ENCODE results near the gene CHCT1.
"Not testable (repeated sequence)": the region's sequence is repeated elsewhere in the genome, so short reads cannot be mapped to it uniquely, and the experiment has no call there.

The CHCT1 gene

DNA sequence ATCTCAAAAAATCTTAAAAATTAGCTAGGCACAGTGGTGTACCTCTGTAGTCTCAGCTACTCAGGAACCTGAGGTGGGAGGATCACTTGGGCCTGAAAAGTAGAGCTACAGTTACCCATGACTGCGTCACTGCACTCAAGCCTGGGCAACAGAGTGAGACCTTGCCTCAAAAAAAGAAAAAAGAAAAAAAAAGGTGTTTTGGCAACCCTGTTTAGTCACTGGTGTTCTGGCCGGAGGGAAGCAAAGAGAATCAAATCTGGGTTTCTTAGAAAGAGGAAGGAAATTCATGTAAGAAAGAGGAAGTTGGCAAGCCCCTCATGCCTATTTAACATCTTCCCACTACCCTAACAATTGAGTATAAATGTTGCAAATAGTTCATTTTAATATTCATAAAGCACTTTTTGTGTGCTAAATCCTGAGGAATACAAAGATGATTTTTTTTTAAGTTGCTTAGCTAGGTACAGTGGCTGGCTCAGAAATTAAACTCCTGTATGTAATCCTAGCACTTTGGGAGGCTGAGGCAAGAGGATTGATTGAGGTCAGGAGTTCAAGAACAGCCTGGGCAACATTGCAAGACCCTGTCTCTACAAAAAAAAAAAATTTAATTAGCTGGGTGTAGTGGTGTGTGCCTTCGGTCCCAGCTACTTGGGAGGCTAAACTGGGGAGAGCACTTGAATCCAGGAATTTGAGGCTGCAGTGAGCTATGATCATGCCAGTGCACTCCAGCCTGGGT lies 23.9 kb upstream of the CHCT1 start:
- DNase-seq (ENCODE audit: low read depth): no peak

DNA sequence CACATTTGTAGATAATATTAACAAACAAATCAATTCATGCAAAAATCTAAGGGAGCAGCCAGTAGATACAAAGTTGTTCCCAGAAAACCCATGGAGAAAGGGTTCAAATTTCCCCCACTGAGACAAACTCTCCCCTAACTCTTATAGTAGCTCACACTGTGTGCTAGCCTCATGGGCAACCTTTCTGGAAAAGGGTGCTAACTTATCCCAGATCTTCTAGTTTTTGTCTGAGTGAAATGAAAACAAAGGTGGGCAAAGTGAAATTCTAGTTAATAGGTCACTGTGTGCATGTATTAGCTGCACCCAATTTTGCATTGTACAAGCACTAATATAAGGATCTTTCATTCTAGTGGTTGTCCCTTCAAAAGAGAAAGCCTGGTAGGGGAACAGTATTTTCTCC lies 20.5 kb upstream of the CHCT1 start:
- DNase-seq (ENCODE audit: low read depth): no peak

DNA sequence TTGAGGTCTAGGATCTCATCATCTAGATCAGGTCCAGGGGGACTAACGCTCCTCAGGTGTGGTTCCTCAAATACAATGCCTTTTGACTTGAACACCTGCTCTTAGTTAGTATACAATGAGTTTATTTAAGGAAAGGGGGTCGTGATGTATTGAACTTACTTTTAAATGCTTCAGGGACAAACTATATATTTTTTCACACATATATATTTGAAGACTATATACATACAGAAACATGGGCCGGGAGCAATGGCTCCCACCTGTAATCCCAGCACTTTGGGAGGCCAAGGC lies 18.8 kb upstream of the CHCT1 start:
- DNase-seq (ENCODE audit: low read depth): no peak

GRCh38 chr17:60403962-60404361 lies 18.3 kb upstream of the CHCT1 start:
- DNase-seq (ENCODE audit: low read depth): no peak

GRCh38 chr17:60406887-60407286 lies 15.4 kb upstream of the CHCT1 start:
- DNase-seq (ENCODE audit: low read depth): no peak

- no peak for DNase-seq (ENCODE audit: low read depth)
These were observed 12.3 kb upstream of the CHCT1 start for GRCh38 chr17:60410001-60410400.

- DNase-seq (ENCODE audit: low read depth): no peak
These were observed 9.6 kb upstream of the CHCT1 start for GRCh38 chr17:60412701-60413100.

DNA sequence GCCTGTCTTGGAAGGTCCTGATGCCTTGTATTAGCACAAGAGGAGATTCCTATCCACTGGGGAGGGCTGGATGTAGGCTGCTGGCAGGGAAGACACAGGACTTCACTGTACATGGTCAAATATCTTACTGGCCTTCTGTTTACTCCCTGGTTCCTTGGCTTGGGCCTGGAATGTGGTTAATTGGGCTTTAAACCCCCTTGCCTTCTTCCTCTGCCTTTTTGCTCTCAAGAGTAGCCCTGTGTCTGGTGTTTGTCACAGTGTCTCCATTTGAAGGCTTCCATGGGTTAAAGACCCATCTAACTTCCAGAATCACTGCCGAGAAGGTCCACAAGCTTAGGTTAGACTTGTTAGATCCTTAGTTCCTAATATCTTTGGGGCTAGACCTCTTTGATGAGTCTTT lies 7.1 kb upstream of the CHCT1 start:
- DNase-seq (ENCODE audit: low read depth): no peak

DNA sequence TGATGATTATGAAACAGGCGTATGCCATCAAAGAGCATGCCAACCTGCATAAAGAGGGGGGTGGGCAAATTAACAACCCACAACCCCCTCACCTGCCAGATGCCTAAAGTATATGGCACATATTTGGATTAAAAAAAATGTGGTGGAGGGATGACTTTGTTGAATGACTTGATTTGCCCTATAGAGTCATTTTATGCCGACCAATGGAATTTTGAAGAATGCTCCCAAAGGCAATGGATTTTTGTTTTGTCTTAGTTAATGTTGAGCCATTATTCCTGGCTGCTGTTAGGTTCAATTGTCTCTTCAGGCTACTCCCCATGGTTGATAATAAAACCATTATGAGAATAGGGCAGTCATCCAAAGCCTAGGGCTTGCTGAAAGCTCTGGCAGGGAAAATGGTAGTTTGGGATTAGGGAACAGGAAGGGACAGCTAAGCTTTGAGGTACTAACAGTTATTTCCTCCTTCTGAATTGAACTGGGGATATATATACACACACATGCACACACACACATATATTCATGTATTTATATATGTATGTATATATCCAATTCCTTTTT lies 5.8 kb upstream of the CHCT1 start:
- no peak for DNase-seq (ENCODE audit: low read depth)

GRCh38 chr17:60419003-60419402 lies 3.3 kb upstream of the CHCT1 start:
- DNase-seq (ENCODE audit: low read depth): not testable (repeated sequence)

DNA sequence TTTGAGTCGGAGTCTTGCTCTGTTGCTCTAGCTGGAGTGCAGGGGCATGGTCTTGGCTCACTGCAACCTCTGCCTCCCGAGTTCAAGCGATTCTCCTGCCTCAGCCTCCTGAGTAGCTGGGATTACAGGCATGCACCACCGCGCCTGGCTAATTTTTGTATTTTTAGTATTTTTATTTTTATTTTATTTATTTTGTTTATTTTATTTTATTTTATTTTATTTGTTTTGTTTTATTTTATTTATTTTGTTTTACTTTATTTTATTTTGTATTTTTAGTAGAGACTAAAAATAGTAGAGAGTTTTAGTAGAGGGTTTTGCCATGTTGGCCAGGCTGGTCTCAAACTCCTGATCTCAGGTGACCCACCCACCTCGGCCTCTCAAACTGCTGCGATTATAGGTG lies 2.4 kb upstream of the CHCT1 start:
- not testable (repeated sequence) for DNase-seq (ENCODE audit: low read depth)

GRCh38 chr17:60421273-60422161 lies 772 bp upstream of the CHCT1 start:
- peak; percentile 60 for DNase-seq (ENCODE audit: low read depth)

GRCh38 chr17:60423865-60424264 lies 1.6 kb downstream of the CHCT1 start:
- DNase-seq (ENCODE audit: low read depth): no peak

- no peak for DNase-seq (ENCODE audit: low read depth)
These were observed 3.3 kb downstream of the CHCT1 start for GRCh38 chr17:60425626-60426025.

DNA sequence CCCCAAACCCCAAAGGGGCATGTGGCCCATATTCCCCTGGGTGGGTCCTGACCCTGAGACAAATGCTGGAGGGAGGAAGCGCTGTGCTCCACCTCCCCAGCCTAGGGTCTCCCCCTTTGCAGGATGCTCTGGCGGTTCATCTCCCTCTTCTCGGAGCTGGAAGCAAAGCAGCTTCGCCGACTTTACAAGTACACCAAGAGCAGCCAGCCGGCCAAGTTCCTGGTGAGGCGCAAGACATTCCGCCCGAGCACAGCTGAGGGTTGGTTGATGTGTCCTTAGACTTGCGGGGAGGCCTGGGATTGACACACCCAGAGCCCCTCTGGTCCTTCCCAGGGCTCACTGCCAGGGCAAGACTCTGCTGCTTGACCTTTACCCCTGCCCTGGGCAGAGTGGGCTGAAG lies 4.3 kb downstream of the CHCT1 start:
- DNase-seq (ENCODE audit: low read depth): no peak

DNA sequence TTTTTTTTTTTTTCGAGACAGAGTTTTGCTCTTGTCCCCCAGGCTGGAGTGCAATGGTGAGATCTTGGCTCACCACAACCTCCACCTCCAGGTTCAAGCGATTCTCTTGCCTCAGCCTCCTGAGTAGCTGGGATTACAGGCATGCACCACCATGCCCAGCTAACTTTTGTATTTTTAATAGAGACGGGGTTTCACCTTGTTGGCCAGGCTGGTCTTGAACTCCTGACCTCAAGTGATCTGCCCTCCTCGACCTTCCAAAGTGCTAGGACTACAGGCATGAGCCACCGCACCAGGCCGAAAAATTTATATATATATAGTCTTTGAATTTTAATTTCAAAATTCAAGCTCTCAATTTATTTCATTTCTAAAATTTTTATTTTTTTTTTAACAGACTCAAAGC lies 6.2 kb downstream of the CHCT1 start:
- DNase-seq (ENCODE audit: low read depth): not testable (repeated sequence)

GRCh38 chr17:60430561-60430960 lies 8.3 kb downstream of the CHCT1 start:
- DNase-seq (ENCODE audit: low read depth): not testable (repeated sequence)

GRCh38 chr17:60433021-60433997 lies 11.0 kb downstream of the CHCT1 start:
- not testable (repeated sequence) for DNase-seq (ENCODE audit: low read depth)

GRCh38 chr17:60435244-60436167 lies 13.2 kb downstream of the CHCT1 start:
- DNase-seq (ENCODE audit: low read depth): peak; percentile 18

- no peak for DNase-seq (ENCODE audit: low read depth)
These were observed 14.4 kb downstream of the CHCT1 start for GRCh38 chr17:60436676-60437075.

GRCh38 chr17:60439501-60439900 lies 17.2 kb downstream of the CHCT1 start:
- no peak for DNase-seq (ENCODE audit: low read depth)
